Hematopoietic multipotent progenitor cell treated with erythropoietin and hydrocortisone succinate and interleukin-3 and kit ligand, for 8 days (in vitro differentiated cells): Measurements from ENCODE around the gene MAGOH.
"Not testable (repeated sequence)": the region's sequence is repeated elsewhere in the genome, so short reads cannot be mapped to it uniquely, and the experiment has no call there.

Source experiments
- DNase-seq: peaks from one replicate; pipeline ENCODE4 v3.0.0-alpha.2; 2015

The MAGOH gene

GRCh38 chr1:53238197-53239155 lies at the start of gene MAGOH:
TSS of gene MAGOH (minus strand) at chr1:53238518. CDS start at chr1:53238448, 70 bp downstream.
- DNase-seq: peak; percentile 96

GRCh38 chr1:53286955-53287354 lies 48.6 kb upstream of the MAGOH start:
- DNase-seq: no peak

DNA sequence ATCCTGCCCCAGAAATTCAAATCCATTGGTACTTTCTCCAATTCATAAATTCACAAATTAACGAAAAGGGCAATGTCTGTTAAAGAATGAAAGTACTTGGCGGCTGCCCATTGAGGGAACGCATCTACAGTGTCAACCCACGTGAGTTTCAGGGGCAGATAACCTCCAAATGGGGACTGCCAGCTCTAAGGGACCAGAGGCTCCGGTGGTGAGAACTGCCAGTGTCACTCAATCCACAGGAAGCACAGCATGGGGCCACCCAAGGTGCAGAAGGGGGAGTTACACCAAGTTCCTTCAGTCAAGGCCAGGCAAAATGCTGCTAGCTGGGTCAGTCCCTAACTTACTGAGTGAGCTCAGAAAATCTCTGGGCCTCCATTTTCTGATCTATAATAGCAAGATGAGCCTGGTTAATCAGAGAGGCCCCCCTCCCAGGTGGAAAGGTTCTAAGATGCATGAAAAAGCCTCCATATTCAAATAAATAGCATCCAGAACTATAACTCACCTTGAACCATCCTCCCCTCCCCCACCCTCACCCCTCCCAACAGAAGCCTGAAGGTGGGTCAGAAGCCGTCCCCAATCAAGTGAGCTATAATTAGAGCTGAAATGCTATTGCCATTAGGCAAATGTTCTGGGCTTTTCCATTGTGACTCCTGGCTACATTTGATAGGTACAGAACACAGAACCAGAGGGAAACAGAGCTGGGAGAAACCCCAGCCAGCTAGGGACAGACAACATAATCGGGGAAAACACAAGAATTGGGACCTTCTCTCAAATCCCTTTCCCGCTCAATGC lies 47.8 kb upstream of the MAGOH start:
- DNase-seq: no peak

DNA sequence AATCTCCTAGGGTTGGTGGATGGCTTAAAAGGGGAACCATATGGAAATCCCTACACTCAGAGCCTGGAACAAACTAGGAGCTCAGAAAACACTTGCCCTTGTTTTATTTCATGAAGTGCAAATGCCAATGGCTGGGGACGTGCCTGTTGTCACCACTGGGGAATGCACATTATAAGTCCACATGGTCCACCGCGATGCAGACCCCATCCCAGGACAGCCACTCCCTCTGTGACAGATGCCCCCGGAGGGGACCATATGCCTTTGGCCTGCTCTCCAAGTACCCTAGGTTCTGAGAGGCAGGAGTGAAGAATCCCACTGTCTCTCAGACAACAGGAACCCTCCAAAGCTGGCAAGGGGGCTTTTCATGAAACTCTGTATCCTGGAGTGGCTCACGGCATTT lies 47.2 kb upstream of the MAGOH start:
- DNase-seq: no peak

DNA sequence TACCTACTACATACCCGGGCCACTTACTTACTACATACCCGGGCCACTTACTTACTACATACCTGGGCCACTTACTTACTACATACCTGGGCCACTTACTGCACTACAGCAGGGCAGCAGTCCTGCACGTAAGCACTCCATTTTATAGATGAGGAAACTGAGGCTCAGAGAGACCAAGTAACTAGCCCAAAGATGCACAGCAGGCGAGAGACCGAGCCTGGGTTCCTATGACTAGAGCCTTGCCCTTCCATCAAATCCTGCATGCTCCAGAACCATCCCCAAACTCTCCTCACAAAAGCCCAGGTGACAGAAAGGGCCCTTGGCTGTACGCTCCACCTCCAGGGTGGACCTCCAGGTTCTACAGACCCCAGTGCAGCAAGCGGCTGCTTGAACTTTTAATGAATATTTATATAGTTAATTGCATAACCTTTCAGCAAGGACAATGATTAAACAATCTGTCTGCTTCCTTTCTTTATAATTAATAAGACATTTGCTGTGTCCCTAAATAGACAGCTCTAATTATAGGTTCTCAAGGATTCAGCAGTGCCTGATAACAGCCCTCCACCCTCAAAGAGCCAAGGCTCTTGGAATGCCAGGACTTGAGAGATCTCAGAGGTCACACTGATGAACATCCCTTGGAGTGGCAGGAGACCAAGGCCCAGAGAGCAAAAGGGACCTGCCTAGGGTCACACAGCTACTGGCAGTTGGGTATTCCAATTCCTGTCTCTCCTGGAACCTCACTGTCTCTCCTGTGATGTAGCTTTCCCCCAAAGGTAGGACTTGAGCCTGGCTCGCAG lies 46.1 kb upstream of the MAGOH start:
- no peak for DNase-seq

DNA sequence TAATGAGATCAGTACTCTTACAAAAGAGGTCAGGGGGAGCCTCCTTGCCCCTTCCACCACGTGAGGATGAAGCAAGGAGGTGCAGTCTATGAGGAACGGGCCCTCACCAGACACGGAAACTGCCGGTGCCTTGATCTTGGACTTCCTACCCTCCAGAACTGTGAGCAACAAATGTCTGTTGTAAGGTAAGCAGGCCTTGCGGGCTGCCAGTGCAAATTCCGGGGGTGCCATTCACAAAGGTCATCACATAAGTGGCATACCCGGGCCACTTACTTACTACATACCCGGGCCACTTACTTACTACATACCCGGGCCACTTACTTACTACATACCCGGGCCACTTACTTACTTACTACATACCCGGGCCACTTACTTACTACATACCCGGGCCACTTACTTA lies 44.8 kb upstream of the MAGOH start:
- DNase-seq: not testable (repeated sequence)

DNA sequence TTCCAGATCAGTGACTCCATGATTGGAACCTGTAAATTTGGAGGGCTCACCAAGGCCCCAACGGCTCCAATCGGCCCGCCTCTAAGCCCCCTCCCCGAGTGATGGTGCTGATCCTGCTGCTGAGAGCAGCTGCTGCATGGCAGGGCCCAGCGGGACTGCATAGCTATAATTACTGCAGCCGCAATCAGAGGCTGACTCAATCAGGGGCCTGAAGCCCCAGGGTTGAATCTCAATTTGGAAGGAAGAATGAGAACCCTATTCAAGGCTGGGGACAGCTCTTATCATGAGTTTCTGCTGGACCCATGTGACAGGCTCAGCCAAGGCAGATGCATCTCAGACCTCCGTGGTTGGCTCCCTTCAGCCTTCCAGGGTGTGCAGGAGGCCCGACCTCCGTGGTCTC lies 42.8 kb upstream of the MAGOH start:
- no peak for DNase-seq

DNA sequence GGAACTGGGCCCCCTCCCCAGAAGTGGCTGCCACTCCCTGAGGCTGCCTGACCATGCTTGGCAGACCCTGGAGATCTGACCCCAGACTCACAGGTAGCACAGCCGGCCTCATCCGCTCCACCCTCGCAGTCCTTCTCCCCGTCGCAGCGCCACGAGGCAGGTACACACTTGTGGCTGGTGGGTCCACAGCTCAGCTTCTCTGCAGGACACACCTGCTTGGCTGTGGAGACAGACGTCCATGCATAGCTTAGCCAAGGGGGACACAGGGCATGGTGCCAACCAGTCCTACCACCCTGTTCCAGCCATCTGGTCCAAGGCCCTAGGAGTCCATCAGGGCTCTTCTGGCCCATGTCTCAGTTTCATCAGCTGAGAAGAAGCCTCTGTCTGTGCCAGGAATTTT lies 42.2 kb upstream of the MAGOH start:
- DNase-seq: no peak

DNA sequence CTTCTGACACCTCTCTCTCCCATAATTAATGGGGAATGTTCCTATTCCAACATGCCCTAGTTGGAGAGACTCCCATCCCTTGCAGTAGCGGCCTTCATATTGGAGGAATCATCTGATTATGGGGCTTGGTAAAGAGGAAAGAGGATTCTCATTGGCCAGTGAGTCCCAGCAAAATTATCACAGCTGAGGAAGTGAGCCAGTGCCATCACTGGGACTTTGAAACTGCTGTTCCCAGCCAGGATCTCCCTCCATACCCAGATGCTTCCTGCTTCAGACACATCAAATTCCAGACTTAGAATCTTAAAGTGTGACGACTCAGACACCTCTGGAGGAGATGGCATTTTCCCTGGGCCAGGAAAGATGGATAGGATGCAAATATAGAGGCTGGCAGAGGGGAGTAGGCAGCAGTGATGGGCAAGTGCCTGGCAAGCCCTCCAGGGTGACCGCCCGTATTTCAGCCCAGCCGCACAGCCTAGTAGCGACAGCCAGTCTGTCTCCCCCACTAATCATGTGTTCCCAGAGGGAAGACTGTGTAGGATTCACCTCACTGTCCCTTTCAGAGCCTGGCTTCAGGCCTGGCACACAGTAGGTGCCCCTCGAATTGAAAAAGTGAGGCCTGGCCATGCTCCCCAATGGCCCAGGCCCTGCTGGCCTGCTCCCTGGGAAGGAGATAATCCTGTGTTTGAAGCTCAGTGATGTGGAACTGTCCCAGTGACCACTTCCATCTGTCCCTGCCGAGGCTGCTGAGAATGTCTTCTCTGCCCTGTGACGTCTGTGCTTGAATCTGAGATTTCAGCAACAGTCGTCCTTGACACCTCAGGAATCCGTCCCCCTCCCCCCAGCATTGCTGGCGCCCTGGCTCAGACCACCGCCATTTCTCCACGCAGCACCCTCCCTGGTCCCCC lies 41.2 kb upstream of the MAGOH start:
- no peak for DNase-seq

- peak; percentile 51 for DNase-seq
Measured at GRCh38 chr1:53278298-53278725, 40.0 kb upstream of the MAGOH start.

DNA sequence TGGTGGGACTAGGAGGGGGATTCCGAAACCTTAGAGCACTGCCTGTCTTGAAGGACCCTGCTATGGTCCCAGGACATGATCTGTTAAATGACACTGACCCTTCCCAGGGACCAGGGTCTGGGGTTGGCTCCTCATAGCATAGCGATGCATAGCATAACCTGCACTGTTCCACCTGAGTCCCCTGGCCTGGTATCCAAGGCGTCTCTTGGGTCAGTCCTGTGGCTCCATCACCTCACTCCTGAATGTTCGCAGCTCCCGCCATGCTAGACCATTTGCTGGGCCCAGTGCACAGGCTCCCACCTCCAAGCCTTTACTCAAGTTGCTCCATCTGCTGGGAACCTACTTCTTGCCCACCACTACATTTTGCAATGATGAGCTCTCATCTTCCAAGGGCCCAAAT lies 39.0 kb upstream of the MAGOH start:
- no peak for DNase-seq

GRCh38 chr1:53276902-53277281 lies 38.6 kb upstream of the MAGOH start:
- DNase-seq: no peak

DNA sequence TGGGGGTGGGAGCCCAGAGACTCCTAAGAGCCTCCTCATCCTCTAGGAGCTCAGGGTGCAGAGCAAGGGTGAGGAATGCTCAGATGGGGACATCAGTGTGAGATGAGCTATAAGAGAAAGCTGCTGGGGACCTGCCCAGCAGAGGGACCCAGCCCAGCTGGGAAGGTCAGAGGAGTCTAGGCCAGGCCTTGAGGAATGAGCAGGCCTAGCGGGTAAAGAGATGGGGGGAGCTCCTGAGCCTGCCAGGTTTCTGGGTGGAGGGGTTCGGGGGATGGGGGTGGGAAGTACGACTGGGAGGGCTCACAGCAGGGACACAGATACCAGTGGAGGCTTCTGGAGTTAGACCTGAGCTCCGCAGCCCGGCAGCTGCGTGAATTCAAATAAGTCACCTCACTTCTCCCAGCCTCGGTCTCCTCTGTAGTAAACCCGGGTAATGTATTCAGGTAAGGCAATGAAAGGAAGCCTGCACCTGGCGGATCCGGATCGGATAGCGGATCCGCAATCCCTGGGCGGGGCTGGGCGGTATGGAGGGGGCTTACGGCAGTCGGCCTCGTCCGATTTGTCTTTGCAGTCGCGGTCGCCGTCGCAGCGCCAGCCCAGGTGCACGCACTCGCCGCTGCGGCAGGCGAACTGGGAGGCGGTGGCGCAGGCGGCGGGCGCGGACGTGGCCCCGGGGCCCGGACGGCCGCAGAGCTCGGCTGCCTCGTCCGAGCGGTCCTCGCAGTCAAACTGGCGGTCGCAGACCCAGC lies 38.0 kb upstream of the MAGOH start:
- DNase-seq: no peak

GRCh38 chr1:53275566-53275965 lies 37.2 kb upstream of the MAGOH start:
- DNase-seq: no peak

GRCh38 chr1:53274541-53275185 lies 36.3 kb upstream of the MAGOH start:
- DNase-seq: no peak

DNA sequence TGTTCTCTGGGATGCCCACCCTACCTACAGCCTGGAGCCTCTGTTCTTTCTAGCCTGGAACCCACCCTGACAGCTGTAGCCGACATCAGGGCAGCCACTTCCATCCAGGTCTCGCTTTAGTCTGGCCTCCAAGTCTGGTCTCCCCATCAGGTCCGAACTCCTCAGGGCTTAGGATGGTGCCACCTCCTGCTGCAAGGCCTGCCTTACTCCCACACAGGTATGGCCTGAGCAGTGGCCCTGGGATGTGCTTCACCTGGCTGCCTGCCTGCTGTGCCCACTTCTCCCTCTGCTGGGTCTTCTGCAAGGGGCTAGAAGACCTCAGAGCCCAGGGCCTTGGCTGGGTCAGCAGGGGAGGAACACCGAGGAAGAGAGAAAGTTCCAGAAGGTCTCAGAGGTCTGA lies 35.7 kb upstream of the MAGOH start:
- DNase-seq: no peak

DNA sequence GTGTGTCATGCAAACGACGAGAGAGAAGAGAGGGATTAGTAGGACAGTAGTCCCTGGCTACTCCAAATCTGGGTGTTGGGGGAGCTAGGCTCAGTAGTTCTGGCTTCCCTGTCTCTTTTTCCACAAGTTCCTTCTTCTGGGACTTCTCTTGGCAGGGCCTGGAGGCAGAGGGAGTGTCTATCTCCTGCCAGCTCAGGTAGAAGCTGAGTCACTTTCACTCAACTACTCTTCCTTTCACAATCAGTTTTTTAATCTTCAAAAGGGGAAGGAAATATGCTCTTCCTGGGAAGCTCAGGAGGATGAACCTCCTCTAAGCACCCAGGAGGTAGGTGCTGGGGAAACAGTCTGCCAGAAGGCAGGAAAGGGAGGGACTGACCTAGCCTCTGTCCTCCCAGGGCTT lies 35.2 kb upstream of the MAGOH start:
- no peak for DNase-seq

DNA sequence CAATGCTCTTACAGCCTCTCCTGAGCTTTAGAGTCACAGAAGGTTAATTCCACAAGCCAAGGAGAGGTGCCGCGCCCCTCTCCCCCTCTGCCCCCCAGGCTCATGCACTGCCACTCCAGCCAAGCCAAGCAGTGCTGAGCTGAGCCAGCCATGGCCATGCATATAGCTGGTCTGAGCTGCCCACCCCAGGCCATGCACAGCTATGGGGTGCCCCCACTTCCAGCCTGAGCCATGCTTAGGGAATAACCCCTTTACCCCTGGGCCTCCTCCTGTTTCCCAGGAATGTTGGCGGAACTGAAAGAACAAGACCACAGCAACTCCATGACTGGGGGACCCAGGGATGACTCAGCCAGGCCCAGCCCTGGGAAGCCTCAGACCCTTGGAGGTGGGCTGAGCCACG lies 34.0 kb upstream of the MAGOH start:
- DNase-seq: no peak

DNA sequence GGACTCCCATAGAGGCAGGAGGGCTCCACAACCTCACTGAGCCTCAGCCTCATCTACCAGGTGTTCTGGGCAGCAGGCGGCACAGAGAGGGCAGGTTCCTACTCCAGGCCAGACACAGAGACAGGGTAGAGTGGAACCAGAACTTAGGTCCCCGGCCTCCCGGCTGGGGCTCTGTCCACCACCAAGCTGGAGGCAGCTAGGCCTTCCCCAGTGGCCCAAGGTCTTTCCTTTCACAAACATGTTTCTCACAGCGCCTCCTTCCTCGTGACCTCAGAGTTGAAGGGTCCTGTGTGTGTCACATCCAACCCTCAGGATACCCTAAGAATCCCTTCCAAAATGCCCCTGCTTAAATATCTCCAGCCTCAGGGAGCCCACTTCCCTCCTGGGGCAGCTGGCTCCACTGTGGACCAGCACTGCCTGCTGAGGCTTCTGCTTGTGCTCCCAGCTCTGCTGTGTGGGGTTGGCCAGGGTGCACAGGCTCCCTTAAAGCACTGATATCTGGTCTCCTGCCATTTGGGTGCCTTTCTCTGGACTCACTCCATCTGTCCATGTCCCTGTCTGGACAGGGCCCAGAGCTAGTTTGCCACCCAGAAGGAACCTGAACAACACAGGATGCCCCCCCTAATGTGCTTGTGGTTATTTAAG lies 33.2 kb upstream of the MAGOH start:
- DNase-seq: no peak

DNA sequence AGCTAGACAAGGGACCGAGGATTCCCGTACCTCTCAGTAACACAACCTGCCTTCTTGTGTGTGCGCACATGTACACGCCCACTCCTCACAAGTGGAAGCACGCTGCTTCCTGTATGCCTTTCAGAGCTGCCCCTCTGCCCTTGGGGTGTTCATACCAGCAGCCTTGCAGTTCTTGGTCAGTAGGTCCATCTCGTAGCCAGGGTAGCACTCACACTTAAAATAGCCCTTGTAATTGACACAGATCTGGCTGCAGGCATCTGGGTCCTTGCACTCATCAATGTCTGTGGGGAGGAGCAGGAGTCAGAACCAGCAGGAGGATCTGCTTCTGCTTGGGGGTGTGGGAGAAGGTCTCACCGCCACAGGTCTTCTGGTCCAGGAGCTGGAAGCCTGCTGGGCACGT lies 32.6 kb upstream of the MAGOH start:
- no peak for DNase-seq
